Calu3 (cell line): ENCODE data around the gene NDRG2. TPM values are rescaled to one million over a fixed set of nuclear protein-coding genes. Genes with fewer than 3 reads are reported as not detected.

Source experiments
- Bru-seq: library from RNA; stranded (reverse); fragments of 400-500 nt; gene quantifications from one replicate; lab custom pipeline; 2021; lab: Mats Ljungman, UMichigan
- BruChase-seq, 2 experiments: library from RNA; stranded (reverse); fragments of 400-500 nt; gene quantifications; one replicate each; lab custom pipeline; 2021; lab: Mats Ljungman, UMichigan
- BruUV-seq: library from RNA; stranded (reverse); fragments of 400-500 nt; replicated peaks from 2 replicates; lab custom pipeline; 2021; lab: Mats Ljungman, UMichigan
- CTCF ChIA-PET: fragments of 300-600 bp; sonication (Branson Sonifier 250); formaldehyde crosslinking; loops from one replicate; lab custom pipeline; 2022; ENCODE audit warnings: antibody characterized with exemption; lab: Charles Lee
- DNase-seq: peaks from one replicate; pipeline ENCODE4 v3.0.0; 2022
- H3K27ac Mint-ChIP-seq: one replicate; pipeline ENCODE4 v1.8.0; 2022; ENCODE audit warnings: mixed read lengths; ENCODE audit not compliant: unreplicated experiment
- H3K27me3 Mint-ChIP-seq: one replicate; pipeline ENCODE4 v1.8.0; 2022; ENCODE audit warnings: mixed read lengths; ENCODE audit not compliant: unreplicated experiment
- H3K36me3 Mint-ChIP-seq: one replicate; pipeline ENCODE4 v1.8.0; 2022; ENCODE audit warnings: mild to moderate bottlenecking, moderate library complexity, mixed read lengths; ENCODE audit not compliant: insufficient read depth, unreplicated experiment
- H3K4me1 Mint-ChIP-seq: one replicate; pipeline ENCODE4 v1.8.0; 2022; ENCODE audit warnings: mild to moderate bottlenecking, low read depth, mixed read lengths; ENCODE audit not compliant: unreplicated experiment
- H3K4me3 Mint-ChIP-seq: one replicate; pipeline ENCODE4 v1.8.0; 2022; ENCODE audit warnings: mild to moderate bottlenecking, low read depth, moderate library complexity, mixed read lengths; ENCODE audit not compliant: unreplicated experiment
- H3K9me3 Mint-ChIP-seq: one replicate; pipeline ENCODE4 v1.8.0; 2022; ENCODE audit warnings: low read depth, mixed read lengths; ENCODE audit not compliant: unreplicated experiment
- intact Hi-C: fragments of 100-400 bp; cut with micrococcal nuclease; formaldehyde crosslinking; loops from one replicate; pipeline ENCODE4 v1.10.0; 2022; ENCODE audit not compliant: unreplicated experiment
- long read RNA-seq: library from polyadenylated mRNA; stranded (forward); transcript quantifications from one replicate; pipeline ENCODE4 v2.0.0, GENCODE V29; 2022
- total RNA-seq: library from RNA; stranded (reverse); gene quantifications from 2 replicates; pipeline ENCODE4 v1.2.3, GENCODE V29; 2022
- TF ChIP-seq, protein P1 (sequence below): fragments of 200-600 bp; IDR thresholded peaks from one replicate; pipeline ENCODE4 v1.8.0; 2022; ENCODE audit warnings: antibody characterized with exemption; ENCODE audit not compliant: unreplicated experiment

Gene NDRG2
- total RNA-seq (10.8 and 16.0 TPM in 2 replicates), Bru-seq, nascent RNA (percentile 25 among the genes with signal in this experiment), BruChase-seq, experiment 1, labeled RNA remaining after a 6-hour chase (percentile 32 among the genes with signal in this experiment), BruChase-seq, experiment 2, labeled RNA remaining after a 2-hour chase (percentile 30 among the genes with signal in this experiment)
- long read RNA-seq, transcript NDRG2-209 (17 exons, 2,079 nt) = major isoform, 9 of 19 reads
- long read RNA-seq, partial matches to known transcripts = 0 of 19 reads
- long read RNA-seq, other reads (novel, unspliced or antisense) = 6 of 19 reads

DNA sequence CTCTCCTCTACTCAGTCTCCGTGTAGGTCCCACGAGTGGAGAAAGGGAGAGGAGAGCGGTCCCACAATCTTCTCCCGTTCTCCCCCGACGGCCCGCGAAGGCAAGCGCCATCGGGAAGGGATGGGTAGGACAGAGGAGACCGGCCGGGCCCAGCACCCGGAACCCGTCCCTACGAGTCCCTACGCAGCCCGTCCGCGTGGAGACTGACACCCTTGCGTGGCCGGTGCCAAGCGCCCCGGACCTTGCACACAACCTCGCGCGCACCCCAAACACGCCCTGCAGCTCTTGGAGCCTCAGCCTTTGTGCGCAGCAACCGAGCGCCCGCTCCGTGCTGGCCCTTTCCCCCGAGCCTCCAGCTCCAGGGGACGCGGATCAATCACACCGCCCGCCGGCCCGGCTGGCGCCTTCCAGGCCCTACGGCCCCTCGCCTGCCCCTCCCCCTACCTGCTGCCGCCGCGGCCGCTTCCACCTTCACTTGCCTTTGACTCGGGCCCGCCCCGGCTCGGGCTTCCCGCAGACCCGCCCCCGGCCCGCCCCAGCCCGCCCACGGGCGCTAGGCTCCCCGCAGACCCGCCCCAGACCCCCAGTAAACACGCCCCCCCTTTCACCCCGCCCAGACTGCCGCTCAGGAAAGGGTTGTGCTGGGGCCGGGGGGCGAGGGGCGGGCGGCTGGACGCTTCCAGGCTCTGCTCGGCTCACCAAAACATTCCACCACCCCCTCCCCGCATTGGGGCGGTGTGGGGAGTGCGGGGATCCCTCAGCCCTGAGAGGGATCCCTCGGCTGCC is at the start of gene NDRG2:
Gene NDRG2 (minus strand): TSS at position 477 of the 786 bp plus-strand sequence. CDS start 1,746 bp downstream, outside the sequence.
- H3K27ac Mint-ChIP-seq = no peak within 1 kb of the TSS
- DNase-seq = peak; percentile 69
- H3K4me3 Mint-ChIP-seq = peak within 1 kb of the TSS; percentile 63
- H3K9me3 Mint-ChIP-seq = no peaks in the 10 kb centered on the region
- peaks cover 8% of the 10 kb centered on the region for H3K36me3 Mint-ChIP-seq
- intact Hi-C loops = no loop called here
- no TSS peak for BruUV-seq
- TF ChIP-seq, protein P1, sequence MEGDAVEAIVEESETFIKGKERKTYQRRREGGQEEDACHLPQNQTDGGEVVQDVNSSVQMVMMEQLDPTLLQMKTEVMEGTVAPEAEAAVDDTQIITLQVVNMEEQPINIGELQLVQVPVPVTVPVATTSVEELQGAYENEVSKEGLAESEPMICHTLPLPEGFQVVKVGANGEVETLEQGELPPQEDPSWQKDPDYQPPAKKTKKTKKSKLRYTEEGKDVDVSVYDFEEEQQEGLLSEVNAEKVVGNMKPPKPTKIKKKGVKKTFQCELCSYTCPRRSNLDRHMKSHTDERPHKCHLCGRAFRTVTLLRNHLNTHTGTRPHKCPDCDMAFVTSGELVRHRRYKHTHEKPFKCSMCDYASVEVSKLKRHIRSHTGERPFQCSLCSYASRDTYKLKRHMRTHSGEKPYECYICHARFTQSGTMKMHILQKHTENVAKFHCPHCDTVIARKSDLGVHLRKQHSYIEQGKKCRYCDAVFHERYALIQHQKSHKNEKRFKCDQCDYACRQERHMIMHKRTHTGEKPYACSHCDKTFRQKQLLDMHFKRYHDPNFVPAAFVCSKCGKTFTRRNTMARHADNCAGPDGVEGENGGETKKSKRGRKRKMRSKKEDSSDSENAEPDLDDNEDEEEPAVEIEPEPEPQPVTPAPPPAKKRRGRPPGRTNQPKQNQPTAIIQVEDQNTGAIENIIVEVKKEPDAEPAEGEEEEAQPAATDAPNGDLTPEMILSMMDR = no peak
- H3K27me3 Mint-ChIP-seq = peaks cover 31% of the 10 kb centered on the region
- H3K4me1 Mint-ChIP-seq = peaks cover 8% of the 10 kb centered on the region
- CTCF ChIA-PET = interaction anchor here (1.0 to 1.3 kb wide), 3 partner anchors 10 to 47 kb away, joined by 3 to 6 read pairs (median 4); no protein-coding TSS in a partner anchor

DNA sequence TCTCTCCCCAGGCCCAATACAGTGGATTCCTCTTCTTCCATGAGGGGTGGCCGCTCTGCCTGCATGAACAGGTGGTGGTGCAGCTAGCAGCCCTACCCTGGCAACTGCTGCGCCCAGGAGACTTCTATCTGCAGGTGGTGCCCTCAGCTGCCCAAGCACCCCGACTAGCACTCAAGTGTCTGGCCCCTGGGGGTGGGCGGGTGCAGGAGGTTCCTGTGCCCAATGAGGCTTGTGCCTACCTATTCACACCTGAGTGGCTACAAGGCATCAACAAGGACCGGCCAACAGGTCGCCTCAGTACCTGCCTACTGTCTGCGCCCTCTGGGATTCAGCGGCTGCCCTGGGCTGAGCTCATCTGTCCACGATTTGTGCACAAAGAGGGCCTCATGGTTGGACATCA is 49.1 kb upstream of the NDRG2 start:
- Mint-ChIP-seq H3K4me1 (peaks cover 8% of the 10 kb centered on the region), H3K27ac (no peak overlapping the region), H3K36me3 (peaks cover 33% of the 10 kb centered on the region), H3K9me3 (no peaks in the 10 kb centered on the region), H3K27me3 (peaks cover 9% of the 10 kb centered on the region), H3K4me3 (no peak overlapping the region)
- CTCF ChIA-PET = no interaction called here
- TF ChIP-seq, protein P1 = no peak
- intact Hi-C loops = no loop called here
- no peak for DNase-seq
- no TSS peak for BruUV-seq

DNA sequence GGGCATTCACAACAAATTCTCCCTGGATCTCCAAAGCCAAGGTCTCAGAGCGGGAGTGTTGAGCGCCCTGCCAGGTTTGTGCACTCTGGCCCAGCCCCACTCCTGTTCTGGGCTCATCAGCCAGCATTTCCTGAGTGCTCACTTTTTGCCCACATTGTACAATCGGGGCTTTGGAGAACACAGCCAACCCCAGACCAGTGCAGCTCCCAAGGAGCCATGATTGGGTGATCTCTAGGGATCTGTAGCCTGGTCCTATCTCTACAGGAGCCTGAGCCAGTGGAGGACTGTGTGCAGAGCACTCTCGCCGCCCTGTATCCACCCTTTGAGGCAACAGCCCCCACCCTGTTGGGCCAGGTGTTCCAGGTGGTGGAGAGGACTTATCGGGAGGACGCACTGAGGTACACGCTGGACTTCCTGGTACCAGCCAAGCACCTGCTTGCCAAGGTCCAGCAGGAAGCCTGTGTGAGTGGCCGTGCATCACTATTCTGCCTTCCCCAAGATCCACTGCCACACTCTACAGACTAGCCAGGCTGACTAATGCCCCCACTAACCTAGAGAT is 48.0 kb upstream of the NDRG2 start:
- no peak for DNase-seq
- H3K36me3 Mint-ChIP-seq = peaks cover 33% of the 10 kb centered on the region
- H3K4me1 Mint-ChIP-seq = peaks cover 8% of the 10 kb centered on the region
- intact Hi-C loops = no loop called here
- H3K4me3 Mint-ChIP-seq = no peak overlapping the region
- peaks cover 20% of the 10 kb centered on the region for H3K27me3 Mint-ChIP-seq
- CTCF ChIA-PET = no interaction called here
- TF ChIP-seq, protein P1 = no peak
- no peak overlapping the region for H3K27ac Mint-ChIP-seq
- H3K9me3 Mint-ChIP-seq = no peaks in the 10 kb centered on the region
- no TSS peak for BruUV-seq

DNA sequence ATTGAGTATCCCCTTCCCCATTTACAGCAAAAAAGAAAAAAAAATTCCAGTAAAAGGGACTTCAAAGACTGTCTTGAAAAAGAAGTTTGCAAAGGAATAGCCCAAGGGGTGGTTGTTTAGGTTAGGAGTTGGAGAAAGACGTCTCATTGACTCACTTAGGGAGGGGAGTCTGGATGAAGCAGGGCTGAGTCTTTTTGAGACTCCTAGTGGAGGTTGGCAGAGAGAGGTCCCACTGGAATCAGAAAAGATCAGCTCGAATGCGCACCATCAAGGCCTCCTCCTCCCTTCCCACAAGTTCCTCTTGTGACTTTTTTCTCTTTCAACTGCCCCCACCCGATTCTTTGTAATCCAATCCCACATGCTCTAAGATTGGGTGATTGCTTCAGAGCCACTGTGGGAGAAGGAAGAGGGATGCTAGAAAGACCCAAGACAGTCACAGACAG is 47.2 kb upstream of the NDRG2 start:
- Mint-ChIP-seq H3K27ac (peak overlapping the region; percentile 35), H3K4me3 (peak overlapping the region; percentile 97), H3K27me3 (peaks cover 28% of the 10 kb centered on the region), H3K9me3 (no peaks in the 10 kb centered on the region), H3K4me1 (peaks cover 8% of the 10 kb centered on the region), H3K36me3 (peaks cover 33% of the 10 kb centered on the region)
- TF ChIP-seq, protein P1 = no peak
- CTCF ChIA-PET = interaction anchor here (0.6 to 2.7 kb wide), 10 partner anchors 10 to 410 kb away, joined by 3 to 36 read pairs (median 6); partner anchors contain the start of genes NDRG2 and SLC39A2
- BruUV-seq = no TSS peak
- intact Hi-C loops = no loop called here
- DNase-seq = no peak
